ENCODE data around the gene NUDT14. TPM values are rescaled to one million over a fixed set of nuclear protein-coding genes. Genes with fewer than 3 reads are reported as not detected.
A peak's percentile ranks its signal among the peaks of the same experiment; 100 is the strongest.

NUDT14 gene
- total RNA-seq, 3 donors from 2014 or later = 26.9 to 46.7 (median 37.9) TPM

GRCh38 chr14:105124823-105125222, 56.3 kb downstream of the NUDT14 start:
- Histone ChIP-seq H3K4me3 (no peak overlapping the region), H3K36me3 (ENCODE audit: low read depth) (no peaks in the 10 kb centered on the region), H3K9me3 (peaks cover 15% of the 10 kb centered on the region), H3K4me1 (ENCODE audit: low read depth) (peaks cover 2% of the 10 kb centered on the region)
- no peak for TF ChIP-seq CTCF (IDR thresholded peaks at IDR 0.05)
- ATAC-seq (no peak), DNase-seq (no peak)
- intact Hi-C loops (cut with DNase I, micrococcal nuclease) = no loop called here

GRCh38 chr14:105123981-105124765, 56.9 kb downstream of the NUDT14 start:
- intact Hi-C loops (cut with DNase I, micrococcal nuclease) = no loop called here
- Histone ChIP-seq H3K4me1 (ENCODE audit: low read depth) (peaks cover 2% of the 10 kb centered on the region), H3K36me3 (ENCODE audit: low read depth) (no peaks in the 10 kb centered on the region), H3K9me3 (peaks cover 15% of the 10 kb centered on the region), H3K4me3 (no peak overlapping the region)
- ATAC-seq (peak; percentile 40), DNase-seq (peak in 1 of 3 donors; percentile 67)
- TF ChIP-seq CTCF (IDR thresholded peaks at IDR 0.05) = no peak

GRCh38 chr14:105123064-105123665, 57.9 kb downstream of the NUDT14 start:
- TF ChIP-seq CTCF (IDR thresholded peaks at IDR 0.05) = no peak
- DNase-seq (no peak), ATAC-seq (no peak)
- Histone ChIP-seq H3K9me3 (peaks cover 15% of the 10 kb centered on the region), H3K4me3 (peak overlapping the region; percentile 11), H3K4me1 (ENCODE audit: low read depth) (peaks cover 2% of the 10 kb centered on the region), H3K36me3 (ENCODE audit: low read depth) (no peaks in the 10 kb centered on the region)
- intact Hi-C loops (cut with DNase I, micrococcal nuclease) = no loop called here

Small RNA genes within 50 kb of the gene (microRNA-seq; reads per million reads assigned to microRNA genes)
- gene MIR6765 = not detected

Other genes with a start within 250 kb of the NUDT14 start
- gene AHNAK2, start 202.9 kb downstream of the NUDT14 start, total RNA-seq = 100 to 1,000 TPM in 1 of 3 donors, 10 to 100 TPM in 1, 1 to 10 TPM in 1; 4.6 to 145 (median 20.3) TPM
- gene CLBA1, start 195.5 kb downstream of the NUDT14 start, total RNA-seq = 1 to 10 TPM; 6.0 to 8.4 (median 6.9) TPM
- gene CDCA4, start 160.2 kb downstream of the NUDT14 start, total RNA-seq = 1 to 10 TPM; 4.3 to 8.7 (median 5.6) TPM
- 1 to 10 TPM; 1.7 to 4.0 (median 3.1) TPM for gene GPR132, start 115.9 kb downstream of the NUDT14 start, total RNA-seq
- gene JAG2, start 12.5 kb downstream of the NUDT14 start, total RNA-seq = 1 to 10 TPM; 5.6 to 8.2 (median 5.7) TPM
- gene BTBD6, start 67.2 kb upstream of the NUDT14 start, total RNA-seq = 10 to 100 TPM; 45.7 to 55.8 (median 46.7) TPM
- gene BRF1, start 119.7 kb upstream of the NUDT14 start, total RNA-seq = 10 to 100 TPM; 27.4 to 40.1 (median 34.2) TPM
- 10 to 100 TPM; 71.7 to 84.3 (median 78.9) TPM for gene PACS2, start 133.4 kb upstream of the NUDT14 start, total RNA-seq
- 1 to 10 TPM in 1 of 3 donors, under 1 TPM in 2; 0.84 to 2.0 (median 0.95) TPM for gene TEX22, start 217.2 kb upstream of the NUDT14 start, total RNA-seq
- gene MTA1, start 238.5 kb upstream of the NUDT14 start, total RNA-seq = 100 to 1,000 TPM in 1 of 3 donors, 10 to 100 TPM in 2; 76.4 to 105 (median 79.7) TPM